Panc1 (cell line): ENCODE measurements around the gene TMEM208.

ENCODE experiments used
- CTCF ChIP-seq: fragments of 450-650 bp; IDR thresholded peaks from 2 replicates; pipeline ENCODE4 v1.5.1; 2017; ENCODE audit warnings: mild to moderate bottlenecking
- POLR2AphosphoS5 ChIP-seq: IDR thresholded peaks from 2 replicates; pipeline ENCODE4 v1.6.1; 2012; ENCODE audit warnings: mild to moderate bottlenecking, low read depth, low read length, moderate library complexity
- REST ChIP-seq, 2 experiments: IDR thresholded peaks; 2 replicates each; pipeline ENCODE4 v1.6.1; 2011 to 2012; ENCODE audit warnings: low read depth in 2 of 2, control low read depth in 1 of 2, low read length in 1 of 2, mild to moderate bottlenecking in 1 of 2, moderate library complexity in 1 of 2; ENCODE audit not compliant: insufficient read depth in 1 of 2
- SIN3A ChIP-seq: IDR thresholded peaks from 2 replicates; pipeline ENCODE4 v1.6.1; 2012; ENCODE audit warnings: low read depth, mild to moderate bottlenecking, low read length, moderate library complexity, borderline replicate concordance; ENCODE audit not compliant: insufficient read depth

- no peak for TF ChIP-seq CTCF
- no peak for TF ChIP-seq SIN3A
- TF ChIP-seq REST (IDR thresholded peaks at IDR 0.05; ENCODE audit: insufficient read depth in 1 of 2, low read depth in 2 of 2, low read length in 1 of 2): no peak
- no peak for TF ChIP-seq POLR2AphosphoS5
Observed at GRCh38 chr16:67270931-67271338, 44.0 kb downstream of the TMEM208 start.
